Measurements from ENCODE around the gene NPAS4.

DNA sequence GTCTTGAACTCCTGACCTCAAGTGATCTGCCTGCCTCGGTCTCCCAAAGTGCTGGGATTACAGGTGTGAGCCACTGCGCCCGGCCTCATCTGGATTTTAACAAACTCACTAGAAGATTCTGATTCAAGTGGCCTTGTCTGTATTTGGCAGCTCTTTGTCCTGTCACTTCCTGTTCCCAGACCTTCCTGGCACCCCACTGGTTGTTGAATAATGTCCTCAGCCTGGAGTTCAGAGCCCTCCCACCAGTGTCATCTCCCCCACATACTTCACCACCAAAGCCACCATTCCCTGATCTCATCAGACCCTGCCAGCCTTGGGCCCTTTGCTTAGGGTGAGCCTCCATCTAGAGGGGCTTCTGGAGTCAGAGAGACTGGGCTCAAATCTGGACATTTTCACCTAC lies 49.2 kb downstream of the NPAS4 start:
- TF ChIP-seq, protein P1, sequence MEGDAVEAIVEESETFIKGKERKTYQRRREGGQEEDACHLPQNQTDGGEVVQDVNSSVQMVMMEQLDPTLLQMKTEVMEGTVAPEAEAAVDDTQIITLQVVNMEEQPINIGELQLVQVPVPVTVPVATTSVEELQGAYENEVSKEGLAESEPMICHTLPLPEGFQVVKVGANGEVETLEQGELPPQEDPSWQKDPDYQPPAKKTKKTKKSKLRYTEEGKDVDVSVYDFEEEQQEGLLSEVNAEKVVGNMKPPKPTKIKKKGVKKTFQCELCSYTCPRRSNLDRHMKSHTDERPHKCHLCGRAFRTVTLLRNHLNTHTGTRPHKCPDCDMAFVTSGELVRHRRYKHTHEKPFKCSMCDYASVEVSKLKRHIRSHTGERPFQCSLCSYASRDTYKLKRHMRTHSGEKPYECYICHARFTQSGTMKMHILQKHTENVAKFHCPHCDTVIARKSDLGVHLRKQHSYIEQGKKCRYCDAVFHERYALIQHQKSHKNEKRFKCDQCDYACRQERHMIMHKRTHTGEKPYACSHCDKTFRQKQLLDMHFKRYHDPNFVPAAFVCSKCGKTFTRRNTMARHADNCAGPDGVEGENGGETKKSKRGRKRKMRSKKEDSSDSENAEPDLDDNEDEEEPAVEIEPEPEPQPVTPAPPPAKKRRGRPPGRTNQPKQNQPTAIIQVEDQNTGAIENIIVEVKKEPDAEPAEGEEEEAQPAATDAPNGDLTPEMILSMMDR (IDR thresholded peaks at IDR 0.05), result no peak
- TF ChIP-seq POLR2A (IDR thresholded peaks at IDR 0.05) (no peak), EP300 (IDR thresholded peaks at IDR 0.05) (no peak)
